GM19035 (cell line): ENCODE results near the gene ADAM22.
"Not testable (repeated sequence)": the region's sequence is repeated elsewhere in the genome, so short reads cannot be mapped to it uniquely, and the experiment has no call there.

Source experiments
- ATAC-seq: cut with Tn5 transposase; IDR thresholded peaks from one replicate; pipeline ENCODE4 v1.9.1; 2021; ENCODE audit not compliant: unreplicated experiment

The ADAM22 gene

DNA sequence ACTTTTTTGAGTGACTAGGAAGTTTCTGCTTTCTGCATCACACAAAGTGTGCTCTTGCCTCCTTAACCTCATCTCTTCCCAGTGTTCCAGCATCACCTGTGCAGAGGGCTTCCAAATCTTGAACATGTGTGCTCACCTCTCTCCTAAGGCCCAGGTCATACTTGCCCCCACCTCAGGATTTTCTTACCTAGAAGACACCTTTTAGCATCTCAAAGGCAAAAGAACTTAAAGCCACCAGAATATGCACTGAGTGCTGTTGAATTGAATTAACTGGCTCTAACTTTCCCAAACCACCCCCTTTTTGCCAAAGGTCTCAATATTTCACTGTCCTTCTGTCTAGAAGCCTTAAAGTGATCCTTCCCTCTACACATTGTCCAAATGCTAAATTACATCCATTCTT lies 219.3 kb downstream of the ADAM22 start:
- ATAC-seq: no peak

DNA sequence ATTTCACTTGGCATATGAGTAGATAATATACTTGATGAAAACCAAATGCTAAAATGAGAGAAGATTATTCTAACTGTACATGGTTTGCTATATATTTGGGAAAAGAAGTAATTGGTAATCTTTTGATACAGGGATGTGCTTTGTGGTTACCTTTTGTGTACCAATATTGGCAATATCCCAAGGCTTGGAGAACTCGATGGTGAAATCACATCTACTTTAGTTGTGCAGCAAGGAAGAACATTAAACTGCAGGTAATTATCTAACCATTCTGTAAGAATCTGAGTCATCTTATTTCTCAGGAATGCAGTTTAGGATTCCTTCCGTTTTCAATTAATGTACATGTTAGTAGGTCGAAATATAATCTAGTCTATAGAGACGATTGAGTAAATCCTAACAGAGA lies 221.7 kb downstream of the ADAM22 start:
- ATAC-seq: no peak

DNA sequence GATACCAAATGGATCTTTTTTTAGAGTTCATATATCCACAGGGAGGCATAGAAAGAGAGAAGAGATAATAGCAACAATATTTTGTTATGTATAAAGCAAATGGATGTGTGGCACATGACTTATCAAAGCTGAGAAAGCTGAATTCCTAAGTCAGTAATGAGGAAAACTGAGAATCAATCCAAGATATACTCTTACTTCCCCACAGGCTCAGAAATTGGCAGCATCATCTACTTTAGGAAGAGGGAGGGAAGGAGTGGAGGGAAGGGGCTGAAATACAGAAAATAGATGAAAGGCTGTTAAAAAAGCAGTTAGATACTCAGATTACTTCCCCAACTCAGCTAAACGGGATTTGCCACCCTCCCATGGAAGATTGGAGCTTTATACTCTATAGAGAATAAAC lies 222.3 kb downstream of the ADAM22 start:
- no peak for ATAC-seq

DNA sequence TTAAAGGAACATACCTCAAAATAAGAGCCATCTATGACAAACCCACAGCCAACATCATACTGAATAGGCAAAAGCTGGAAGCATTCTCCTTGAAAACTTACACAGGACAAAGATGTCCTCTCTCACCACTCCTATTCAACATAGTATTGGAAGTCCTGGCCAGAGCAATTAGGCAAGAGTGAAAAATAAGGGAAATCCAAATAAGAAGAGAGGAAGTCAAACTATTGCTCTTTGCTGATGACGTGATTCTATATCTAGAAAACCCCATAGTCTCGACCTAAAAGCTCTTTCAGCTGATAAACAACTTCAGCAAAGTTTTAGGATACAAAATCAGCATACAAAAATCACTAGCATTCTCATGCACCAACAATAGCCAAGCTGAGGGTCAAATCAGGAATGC lies 225.7 kb downstream of the ADAM22 start:
- ATAC-seq: not testable (repeated sequence)

DNA sequence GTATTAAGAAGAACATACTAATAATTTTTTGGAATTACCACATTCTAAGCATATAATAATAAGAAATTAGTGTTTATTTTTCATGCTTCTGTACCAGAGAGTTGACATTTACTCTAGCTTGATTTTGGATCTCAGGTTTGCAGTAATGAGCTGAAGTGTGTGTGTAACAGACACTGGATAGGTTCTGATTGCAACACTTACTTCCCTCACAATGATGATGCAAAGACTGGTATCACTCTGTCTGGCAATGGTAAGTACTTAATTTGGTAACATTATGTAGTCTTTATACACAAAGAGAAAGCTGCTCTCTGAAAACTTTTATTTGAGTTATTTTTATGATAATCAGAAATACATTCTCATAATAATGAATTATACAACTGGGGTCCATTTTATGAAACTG lies 231.6 kb downstream of the ADAM22 start:
- ATAC-seq: no peak

DNA sequence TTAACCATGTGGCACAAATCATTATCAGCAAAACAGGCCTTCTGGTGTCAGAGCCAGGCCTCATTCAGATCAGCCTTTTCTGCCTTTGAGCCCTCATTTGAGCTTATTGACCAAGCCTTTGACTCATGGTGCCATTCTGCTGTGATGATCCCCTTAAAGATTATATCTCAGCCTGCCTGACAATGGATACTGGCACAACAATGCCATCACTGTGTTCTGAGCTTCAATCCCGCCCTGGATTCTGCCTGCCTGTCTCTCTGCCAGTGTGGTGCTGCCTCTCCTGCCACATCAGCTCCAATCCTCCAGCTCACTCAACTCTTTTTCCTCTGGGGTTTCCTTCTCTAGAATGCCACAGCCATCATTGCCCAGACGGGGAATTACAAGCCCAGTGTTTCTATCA lies 233.2 kb downstream of the ADAM22 start:
- no peak for ATAC-seq

DNA sequence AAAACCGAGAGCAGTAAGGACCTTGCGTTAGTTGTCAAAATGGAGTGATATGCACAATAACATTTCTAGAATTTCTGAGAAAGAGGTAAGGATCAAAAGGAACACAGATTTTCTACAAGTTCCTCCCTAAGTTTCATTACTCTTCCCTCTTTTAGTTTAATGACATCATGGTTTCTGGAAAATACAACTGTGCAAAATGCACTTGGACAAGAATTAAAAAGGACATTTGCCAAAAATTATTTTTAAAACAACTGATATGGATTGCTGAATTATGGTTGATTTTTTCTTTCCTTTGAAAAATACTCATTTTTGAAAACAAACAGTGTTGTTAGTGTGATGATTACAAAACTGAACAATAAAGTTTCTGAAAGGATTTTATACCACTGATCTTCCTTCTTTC lies 233.7 kb downstream of the ADAM22 start:
- ATAC-seq: no peak

DNA sequence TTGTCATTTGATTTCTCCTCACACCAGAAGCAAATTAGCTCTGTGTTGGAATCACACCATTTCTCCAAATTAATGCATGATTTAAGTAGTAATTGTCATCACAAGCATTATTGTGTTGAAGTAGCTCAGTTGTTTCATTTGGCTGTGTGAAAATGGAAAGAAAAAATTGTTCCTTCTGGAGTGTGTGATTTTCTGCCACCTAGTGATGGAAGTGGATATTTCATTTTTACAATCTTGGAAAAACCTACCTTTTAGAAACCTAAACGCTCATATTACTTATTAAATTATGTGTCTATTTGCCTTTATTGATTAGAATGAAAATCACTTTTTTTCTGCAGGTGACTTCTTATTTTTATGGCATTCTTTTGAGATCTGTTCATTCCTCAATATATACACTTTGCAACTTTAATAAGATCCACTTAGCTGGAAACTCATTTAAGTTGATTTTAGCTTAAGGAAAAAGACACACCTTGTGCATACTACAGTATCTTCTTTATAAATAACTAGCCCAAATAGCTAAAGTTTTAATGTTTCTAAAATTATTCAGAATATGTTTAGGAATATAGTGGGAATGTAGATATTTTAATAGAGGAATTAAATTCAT lies 235.8 kb downstream of the ADAM22 start:
- peak; percentile 47 for ATAC-seq

DNA sequence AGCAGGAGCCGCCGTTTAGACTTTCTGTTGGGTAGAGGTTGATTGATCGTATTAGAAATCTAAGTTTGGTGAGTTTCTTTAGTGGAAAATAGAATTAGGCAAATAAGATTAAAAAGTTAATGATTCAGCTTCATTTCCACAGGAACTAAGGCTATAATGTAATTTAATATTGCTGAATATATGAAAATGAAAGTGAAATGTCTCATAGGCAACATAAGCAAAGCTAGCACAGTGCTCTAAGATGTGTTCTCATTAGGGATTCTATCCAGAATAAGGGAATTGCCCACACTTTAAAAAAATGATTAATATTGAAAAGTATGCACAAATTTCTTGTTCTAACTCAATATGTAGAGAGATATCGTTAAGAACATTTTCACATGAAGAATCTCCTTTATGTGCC lies 238.8 kb downstream of the ADAM22 start:
- no peak for ATAC-seq

DNA sequence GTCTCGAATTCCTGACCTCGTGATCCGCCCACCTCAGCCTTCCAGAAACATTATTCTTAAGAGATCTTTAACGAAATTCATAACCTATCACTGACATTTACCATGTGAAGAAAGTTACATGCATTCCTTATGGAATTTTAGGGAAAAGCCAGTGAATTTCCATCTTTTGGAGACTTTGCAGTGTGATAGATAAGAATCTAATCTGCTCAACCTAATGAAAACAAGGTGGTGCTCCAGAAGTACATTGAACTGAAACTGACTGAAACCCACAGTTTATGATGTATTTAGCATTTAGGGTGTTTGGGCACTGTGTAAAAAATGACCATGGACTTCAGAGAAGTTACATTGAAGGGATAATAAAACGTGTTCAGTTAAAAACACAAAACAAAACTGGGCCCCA lies 242.1 kb downstream of the ADAM22 start:
- ATAC-seq: no peak

DNA sequence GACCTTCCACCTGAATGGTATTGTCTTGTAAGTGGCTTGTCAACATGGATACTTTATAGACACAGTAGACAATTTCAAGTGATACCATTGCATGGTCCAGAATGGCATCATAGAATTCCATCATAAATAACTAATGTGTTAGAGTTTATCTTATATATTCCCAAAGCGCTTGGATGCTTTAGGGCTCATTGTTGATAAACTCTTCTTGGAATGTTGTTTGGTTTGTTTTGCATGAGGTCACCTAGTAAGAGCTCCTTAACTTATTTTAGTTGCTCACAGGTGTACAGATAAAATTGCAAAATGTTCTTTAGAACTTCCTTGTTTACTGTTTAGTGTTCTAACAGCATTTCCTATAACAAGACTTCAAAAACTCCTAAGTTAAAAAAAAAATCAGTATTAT lies 249.0 kb downstream of the ADAM22 start:
- ATAC-seq: no peak

DNA sequence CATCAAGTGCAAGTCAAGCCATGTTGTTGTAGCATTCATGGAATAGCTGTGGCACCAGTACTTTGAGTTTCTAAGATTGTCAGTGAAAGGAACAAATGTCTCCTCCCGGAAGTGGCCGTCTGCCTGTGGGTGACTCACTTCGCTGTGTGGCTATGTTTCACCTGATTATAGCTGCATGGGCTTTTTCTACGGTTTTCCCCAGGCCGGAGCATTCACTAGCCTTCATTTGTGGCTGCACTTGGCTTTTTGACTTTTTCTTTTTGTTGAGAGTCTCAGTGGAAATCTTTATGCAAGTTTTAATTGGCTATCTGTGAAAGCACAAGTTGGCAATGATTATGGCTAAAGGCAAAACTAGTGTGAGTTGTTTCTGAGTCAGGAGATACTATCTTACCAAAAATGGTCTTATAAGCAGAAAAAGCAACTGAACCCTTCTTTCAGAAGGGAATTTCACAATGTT lies 250.8 kb downstream of the ADAM22 start:
- ATAC-seq: peak; percentile 91

DNA sequence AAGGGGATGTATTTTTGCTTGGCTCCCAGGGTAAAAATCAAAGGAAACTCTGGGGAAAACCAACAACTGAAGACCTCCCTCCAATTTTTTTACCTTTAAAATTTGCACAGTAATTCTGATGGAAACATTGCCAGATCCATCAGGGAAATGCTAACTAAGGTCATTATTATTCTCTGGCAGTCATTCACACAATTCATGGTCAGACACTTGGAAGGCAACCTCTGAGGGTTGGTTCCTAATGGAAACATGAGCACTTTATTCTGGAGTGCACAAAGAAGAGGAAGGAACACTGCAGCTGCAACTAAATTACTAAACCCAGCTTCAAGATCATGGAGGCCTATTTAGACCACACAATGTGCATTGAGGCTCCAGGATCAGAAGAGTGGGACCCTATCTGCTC lies 251.6 kb downstream of the ADAM22 start:
- no peak for ATAC-seq

DNA sequence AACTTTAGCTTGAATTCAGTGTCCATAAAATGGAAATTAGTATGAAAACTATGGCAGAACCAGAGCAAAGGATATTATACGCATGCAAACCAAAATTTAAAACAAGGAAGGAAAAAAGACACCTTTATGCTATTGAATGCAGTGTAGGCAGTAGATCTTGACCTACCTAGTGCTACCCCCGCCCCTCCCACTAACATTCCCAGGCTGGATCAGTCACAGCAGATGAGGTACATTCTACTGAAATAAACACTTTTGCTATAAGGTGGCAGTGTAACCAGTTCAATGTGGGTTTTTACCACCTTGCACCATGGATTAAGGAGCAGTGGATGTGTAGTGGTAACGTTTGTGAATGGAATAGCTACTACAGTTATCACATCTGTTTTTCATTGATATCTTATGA lies 257.9 kb downstream of the ADAM22 start:
- ATAC-seq: no peak

DNA sequence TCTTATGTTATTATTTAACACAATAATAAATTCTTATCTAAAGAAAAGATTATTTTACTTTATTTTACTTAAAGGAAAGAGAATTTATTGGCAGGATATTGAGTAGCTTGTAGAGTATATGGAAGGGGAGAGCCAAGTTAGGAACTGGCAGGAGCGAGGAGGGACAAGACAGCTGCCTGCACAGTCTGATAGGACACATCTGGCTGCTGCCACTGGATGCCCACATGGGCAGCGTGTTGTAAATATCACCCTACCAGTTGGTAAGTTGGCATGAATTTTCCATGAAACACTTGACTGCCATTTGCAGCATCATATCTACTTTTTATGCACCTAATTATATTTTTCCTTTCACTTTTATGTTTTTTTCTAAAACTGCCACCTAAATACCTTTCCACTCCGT lies 266.2 kb downstream of the ADAM22 start:
- ATAC-seq: no peak

DNA sequence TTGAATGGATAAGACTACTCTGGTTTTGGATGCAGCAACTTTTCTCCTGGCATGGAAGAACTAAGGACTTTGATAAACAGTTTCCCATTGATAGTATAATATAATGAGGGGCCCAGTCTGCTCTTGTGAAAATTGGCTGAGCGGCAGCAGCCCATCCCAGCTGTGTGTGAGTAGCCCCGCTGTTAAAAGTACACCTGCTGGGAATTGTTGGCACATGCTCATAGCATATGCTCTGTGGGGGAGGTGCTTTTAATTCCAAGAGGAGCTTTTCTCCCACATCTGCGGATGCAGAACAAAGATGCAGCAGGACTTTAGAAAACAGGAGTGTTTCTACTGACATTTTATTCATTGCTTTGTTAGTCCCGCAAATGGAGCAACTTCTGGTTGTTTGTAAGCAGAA lies 266.7 kb downstream of the ADAM22 start:
- ATAC-seq: no peak

DNA sequence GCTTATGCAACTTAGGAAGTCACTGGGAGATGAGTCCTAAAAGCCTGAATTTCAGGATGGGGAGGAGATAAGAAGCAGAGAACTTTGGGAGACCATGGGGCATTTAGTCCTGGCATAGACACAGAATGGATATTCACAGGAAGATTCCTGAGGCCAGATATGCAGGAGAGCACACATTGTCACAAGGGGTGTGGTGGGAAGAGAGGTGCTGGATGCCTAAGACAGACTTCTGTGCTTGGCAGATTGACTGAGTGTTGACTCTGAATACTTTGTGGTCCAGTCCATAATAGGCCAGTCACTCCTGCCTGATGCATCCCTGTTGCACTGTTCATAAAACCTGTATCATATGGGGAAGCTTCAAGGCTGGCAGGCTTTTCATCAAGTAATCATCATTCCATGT lies 267.3 kb downstream of the ADAM22 start:
- no peak for ATAC-seq

DNA sequence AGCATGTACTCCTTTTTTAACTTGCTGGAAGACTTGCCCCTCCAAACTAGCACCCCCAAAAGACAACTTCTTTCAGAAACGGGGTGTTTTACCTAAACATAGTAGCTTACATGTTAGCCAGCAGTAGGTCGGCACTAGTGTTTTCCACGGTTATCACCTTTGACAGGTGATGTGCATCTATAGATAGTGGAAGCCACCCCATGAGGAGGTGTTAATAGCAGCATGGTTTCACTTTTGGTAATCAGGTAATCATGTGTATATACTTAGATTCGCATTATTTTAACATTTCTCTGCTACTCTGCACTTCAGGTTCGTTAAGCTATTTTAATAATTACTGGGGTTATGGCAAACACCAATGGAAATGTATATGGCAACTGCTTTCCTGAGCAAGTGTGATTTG lies 268.2 kb downstream of the ADAM22 start:
- ATAC-seq: no peak

DNA sequence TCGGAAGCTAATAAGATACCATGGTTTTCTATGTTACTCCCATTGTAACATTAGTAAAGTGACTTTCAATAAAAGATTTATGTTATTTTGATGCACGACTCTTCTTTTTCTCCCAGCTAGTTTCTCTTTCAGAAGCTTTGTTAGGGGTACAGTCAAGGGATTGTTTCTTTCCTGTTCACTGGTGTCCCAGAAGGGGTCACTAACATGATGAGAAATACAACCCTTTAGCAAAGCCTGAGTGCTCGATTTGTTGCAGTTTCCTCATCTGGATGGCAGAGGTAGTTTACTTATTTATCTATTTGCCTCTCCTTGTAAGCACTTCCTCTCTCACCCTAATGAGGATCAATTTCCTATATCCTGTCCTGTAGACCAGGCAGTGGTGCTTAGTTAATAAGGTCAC lies 268.7 kb downstream of the ADAM22 start:
- no peak for ATAC-seq

DNA sequence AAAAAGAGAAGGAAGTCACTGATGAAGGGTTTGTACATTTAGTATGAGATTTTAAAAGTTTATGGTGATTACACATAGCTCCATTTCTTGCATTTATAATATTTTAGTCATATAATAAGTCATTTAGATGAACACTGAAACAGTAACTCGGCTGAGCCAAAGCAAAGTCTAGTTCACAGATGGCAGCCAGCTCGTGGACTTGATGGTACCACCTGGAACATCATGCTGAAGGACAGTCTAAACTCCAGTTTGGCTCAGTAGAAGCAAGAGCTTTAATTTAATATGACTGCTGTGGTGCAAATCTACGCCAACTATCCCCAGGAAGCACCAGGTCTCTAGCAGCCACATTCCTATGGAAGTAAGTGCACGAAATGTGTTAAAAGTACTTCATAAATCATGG lies 269.4 kb downstream of the ADAM22 start:
- no peak for ATAC-seq

DNA sequence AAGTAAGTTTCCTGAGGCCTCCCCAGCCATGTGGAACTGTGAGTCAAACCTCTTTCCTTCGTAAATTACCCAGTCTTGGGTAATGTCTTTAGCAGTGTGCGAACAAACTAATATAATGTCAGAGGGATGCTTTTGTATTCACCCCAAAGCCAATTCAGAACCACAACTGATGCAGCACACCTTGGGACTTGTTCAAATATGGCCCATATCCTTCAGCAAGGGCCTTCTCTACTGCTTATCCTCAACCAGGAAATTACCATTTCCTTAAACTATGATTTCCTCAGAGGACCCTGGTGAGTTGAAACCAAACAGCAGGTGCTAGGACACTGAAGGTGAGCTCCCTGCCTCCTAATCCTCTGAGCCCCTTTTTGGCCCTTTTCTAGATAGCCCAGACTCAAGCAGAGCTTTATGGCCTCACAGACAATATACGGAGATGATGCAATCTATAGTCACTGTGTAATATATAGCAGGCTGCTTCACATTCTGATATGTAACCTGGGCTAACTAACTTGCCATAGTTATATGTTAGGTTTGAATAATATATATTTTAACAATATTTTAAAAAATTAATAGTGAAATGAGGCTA lies 270.6 kb downstream of the ADAM22 start:
- ATAC-seq: no peak

DNA sequence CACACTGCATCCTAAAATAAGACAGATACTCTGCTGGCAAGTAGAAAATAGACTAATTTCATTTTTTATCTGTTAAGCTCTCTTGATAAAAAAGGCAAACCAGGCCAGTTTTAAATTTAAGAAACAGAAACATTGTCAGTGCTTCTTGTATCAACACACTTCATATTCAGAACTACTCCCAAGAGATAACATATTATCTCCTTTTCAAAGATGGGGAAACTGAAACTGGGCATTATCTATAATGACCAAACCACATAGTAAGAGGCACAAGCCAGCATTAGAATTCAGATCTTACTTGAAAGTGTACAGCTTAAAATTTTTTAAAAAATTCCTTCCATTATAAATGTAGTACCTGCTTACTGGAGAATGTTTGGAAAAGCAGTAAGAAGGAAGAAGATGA lies 271.1 kb downstream of the ADAM22 start:
- ATAC-seq: no peak

DNA sequence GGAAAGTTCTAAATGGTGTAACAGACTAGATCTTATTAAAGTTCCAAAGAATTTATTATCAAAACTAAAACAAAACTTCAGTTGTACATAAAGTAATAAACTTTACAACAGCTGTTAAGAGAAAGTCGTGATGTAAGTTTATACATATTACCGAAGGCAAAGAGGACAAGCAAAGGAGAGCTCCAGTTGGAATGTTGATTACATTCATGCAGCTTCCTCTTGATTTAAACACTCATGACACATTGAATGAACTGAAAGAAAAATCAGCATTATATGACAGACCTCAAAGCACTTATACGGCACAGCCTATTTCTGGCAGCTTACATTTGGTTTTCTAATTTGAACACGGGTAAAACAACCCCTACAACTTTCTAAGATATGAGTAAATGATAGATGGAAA lies 272.2 kb downstream of the ADAM22 start:
- no peak for ATAC-seq
